ENCODE data around the gene FCN1.

Gene FCN1

DNA sequence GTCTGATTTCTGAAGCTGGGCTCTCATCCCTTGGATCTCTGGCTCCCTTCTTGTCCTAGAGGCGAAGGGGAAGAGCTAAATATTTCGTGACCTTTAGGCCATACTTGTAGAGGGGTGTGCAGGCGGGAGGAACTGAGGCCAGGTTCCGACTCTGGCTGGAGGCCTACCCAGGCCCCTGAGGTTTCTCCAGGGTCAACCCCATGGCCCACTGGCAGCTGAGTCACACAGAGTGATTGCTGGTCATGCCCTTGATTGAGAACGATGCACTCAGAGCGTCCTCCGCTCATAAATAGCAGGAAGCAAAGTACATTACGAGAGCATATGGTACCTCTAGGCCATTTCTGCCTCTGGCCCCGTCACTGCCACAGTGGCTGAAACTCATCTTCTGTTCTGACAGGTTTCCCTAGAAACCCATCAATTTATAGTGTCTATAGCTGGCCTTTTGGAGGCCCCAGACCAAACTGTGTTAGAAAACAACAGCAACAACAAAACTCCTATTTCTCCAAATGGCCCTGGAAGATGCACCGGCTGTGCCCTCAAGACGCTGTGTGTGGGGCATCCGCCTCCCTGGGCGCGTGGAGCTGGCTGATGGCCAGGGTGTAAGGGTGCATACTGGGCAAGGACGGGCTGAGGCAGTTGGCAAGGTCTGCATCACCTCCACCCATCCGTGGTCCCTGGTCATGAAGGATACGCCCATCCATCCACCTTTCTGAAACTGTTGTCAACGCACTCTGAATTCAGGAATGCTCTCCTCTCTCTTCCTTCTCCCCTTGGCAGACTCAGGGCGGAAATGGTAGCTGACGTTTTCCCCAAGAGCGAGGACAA, 32.9 kb upstream of the FCN1 start:
- no peak for DNase-seq

DNA sequence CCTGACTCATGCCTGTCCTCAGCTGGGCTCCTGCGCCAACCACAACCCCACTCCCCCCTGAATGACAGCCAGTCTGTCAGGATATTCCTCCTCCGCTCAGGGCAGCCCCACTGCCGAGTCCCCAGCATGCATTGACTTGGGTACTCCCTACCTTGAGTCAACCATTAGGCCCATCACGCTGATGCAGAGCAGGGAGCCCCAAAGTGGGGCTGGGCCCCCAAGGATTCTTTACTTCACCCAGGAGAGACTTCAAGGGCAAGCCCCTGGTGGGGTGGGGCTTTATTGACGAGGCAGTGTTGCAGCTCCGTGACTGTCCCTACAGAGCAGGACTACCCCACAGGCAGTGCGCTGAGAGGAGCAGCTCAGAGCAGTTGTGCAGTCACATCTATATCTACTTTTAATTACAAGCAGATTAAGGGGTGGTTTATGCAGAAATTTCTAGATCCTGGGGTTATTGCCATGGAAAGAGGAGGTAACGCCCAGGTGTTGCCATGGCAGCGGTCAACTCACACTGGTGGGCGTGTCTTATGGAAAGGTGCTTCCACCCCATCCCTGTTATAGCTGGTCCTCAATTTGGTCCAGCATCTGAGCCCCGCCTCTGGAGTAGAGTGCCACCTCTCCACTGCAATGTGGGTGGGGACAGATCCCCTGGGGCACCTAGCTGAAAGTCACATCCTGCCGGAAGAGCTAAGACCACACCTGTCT, 32.1 kb upstream of the FCN1 start:
- DNase-seq: no peak

DNA sequence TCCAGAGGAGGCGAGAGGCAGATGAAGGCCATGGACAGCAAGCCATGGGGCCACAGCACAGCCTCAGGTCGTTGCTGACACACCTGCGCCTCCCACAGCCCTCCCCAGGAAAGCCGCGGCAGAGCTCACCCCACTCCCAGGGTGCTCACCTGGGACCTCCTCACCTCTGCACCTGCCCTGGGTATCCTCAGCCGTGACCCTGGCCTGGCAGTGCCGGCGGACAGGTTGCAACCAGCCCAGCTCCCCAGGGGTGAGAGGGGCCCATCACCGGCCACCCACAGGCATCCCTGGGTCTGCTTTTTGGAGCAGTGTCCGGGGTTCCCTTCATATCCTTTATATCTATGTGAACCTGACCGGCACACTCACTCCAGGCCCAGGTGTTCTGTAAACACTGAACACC, 30.4 kb upstream of the FCN1 start:
- no peak for DNase-seq

DNA sequence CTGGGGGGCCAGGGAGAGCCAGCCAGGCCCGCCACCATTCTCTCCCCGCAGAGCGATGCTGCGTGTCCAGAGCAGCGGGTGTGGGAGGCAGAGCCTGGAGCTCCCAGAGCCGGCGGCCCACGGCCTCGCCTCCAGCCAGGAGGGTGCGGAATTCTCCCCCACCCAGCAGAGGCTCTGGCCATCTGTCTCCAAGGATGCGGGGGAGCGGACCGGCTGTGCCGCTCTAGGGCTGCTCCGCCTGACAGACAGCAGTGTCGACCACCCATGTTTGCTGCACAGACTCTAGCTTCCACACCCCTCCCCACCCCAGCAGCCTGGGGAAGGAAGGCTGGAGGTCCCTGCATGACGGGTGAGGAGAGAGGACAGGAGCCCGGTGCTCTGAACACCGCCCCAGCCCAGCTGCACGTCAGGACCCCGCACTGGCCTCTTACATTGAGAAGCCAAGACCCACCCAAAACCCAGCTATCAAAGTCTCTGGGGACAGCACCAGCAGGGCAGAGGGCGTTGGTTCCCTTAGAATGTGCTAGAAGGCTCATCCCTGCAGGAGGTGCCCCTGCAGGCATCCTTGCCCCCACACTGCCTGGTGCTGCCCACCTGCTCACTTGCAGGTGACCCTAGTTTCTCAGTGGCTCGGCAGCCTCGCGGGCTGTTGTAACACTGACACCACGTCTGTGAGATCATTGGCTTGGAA, 29.7 kb upstream of the FCN1 start:
- DNase-seq: no peak

DNA sequence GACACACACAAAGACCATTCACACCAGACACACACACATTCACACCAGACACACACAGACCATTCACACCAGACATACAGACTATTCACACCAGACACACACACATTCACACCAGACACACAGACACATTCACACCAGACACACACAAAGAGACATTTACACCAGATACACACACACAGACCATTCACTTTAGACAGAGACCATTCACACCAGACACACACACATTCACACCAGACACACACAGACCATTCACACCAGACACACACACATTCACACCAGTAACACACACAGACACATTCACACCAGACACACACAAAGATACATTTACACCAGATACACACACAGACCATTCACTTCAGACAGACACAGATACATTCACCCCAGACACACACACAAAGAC, 29.0 kb upstream of the FCN1 start:
- DNase-seq: no peak

DNA sequence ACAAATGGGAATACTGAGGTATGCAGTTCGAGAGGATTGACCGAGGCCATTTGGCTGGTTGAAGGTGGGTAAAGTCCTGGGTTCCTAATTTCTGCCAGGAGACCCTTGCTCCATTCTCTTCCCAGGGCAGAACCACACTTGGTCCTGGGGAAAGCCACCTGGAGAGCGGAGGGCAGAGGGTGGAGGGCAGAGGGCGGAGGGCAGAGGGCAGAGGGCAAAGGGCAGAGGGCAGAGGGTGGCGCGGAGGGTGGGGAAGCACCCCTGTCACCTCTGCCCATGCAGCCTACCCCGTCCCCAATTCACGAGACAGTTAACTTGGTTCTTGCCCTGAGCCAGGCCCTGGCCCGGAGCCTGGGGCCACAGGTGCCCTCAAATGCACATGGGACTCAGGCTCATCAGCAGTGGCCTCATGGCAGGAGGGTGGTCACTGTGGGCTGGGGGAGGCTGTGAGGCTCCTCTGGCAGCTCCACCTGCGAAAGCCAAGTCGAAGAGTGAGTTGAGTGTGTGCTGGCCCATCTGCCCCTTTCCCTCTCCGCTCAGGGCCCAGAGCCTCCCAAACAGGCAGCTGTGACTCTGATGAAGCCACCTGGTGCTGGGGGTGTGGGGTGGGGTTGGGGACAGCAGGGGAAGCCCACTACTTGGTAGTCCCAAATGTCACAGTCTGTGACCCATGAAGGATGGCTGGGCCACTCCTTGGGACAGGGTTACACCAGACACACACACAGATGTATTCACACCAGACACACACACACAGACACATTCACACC, 28.0 kb upstream of the FCN1 start:
- DNase-seq: no peak

DNA sequence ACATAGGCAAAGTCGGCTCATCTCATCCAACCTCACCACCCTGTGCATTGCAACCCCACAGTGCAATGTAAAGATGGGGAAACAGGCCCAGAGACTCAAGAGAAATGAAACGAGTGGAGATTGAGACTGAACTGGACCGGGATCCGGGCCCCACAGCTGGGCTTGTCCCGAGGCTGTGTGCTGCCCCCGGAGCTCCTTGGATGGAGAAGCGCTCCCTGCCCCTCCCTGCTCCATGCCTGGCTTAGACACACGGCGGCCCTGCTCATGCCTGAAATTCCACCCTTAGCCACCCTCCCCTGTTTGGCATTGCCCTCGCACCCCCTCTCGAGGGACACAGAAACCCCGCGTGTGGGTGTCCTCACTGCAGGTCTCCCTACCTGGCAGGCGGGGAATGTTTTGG, 27.2 kb upstream of the FCN1 start:
- no peak for DNase-seq

DNA sequence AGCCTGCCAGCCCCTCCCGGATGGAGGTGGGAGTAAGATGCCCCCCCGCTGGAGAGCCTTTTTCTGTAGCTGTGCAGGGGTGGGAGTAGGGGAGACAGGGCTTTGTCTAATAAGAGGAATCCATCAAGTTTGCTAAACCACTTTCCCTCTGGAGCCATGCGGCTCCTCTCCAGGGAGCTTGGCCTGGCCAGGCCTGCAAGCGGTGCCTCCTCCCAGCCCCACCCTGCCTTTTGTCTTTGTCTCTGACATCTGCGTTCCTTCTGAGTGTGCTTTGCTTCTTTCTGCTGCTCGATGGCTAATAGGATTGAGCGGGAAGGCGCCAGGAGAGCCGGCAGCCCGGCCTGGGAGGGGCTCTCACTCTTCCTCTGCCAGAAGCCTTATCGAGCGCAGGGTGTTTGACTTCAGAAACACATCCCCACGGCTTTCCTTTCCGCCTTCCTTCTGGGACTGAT, 26.7 kb upstream of the FCN1 start:
- no peak for DNase-seq

DNA sequence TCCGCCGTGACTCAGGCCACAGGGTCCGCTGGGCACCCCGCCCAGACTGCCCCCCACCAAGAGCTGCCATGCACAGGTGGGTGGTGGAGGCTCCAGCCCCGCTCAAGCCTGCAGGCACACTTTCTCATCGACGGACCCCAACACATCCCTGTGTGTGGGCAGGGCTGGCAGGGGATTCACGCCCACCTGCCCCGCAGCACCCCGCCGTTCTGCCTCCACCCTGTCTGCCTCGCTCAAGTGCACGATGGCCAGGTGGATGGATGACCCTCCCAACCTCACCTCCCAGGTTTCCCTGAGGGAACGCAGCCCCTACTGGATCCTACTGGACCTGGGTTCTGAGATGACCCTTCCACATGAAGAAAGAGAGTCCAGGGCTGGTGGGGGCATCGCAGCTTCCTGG, 26.1 kb upstream of the FCN1 start:
- DNase-seq: no peak

DNA sequence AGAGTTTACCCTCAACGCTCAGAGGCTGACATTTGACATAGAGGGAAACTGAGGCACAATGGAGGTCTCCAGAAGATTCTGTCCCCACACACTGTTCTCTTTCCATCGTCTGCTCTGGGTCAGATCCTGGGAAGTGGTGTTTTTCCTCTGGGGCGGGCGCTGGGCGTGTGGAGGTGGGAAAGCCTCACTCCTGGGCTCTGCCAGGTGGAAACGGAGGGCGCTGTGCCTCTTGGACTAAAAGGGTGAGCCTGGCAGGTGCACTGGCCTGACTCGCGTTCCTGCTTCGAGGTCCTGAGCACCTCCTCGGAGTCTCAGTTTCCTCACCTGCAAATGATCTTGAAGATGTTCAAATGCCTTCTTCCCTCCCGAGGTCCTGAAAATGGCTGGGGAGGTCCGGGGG, 25.7 kb upstream of the FCN1 start:
- no peak for DNase-seq

DNA sequence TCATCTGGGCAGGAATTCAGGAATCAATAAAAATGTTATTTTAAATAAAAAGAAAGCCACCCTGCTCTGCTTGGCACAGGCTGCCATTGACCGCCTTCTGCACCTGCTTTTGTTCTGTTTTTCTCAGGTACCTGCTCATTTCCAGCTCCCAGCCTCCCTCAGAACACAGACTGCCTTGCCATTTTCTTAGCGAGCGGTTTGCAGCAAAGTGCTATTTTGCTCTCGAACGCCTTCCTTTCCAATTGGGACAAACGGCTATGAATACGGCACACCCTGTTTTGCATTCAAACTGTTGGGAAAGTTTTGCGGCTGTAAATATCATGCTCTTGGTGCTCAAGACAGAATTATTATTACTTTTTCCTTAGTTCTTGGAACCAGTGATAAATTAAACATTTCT, 25.1 kb upstream of the FCN1 start:
- no peak for DNase-seq

DNA sequence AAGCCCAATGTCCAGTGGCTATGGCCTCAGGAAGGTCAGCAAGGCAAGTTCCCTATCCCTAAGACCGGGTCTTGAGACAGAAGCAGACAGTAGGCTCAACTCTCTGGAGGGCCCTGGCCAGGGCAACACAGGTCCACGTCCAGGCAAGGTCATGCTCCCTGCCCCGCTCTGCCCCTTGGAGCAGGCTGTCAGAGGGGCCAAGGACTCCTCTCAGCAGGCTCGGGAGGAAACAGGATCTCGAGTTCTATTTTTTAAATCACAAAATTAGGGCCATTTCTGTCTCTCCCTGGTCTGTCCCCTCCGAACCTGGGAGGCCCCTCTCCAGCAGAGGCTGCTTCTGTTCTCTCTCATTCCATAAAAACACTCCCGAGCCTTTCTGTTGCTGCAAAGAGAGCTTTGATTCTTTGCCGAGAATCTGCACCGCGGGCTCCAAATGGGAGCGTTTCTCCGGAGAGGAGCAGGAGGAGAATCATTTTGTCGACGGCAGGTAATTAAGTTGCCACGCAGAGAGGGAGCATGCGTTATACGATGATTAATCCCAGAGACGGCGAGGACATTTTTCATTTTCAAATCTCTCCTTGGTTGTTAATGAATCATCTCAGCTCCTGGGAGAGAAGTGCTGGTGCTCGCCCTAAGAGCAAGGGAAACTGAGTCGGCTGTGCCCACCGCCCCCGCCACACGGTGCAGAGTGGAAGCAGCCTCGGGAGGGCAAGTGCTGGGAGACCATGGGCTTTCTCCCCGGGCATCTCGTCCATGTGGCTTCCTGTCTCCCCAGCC, 24.5 kb upstream of the FCN1 start:
- no peak for DNase-seq

DNA sequence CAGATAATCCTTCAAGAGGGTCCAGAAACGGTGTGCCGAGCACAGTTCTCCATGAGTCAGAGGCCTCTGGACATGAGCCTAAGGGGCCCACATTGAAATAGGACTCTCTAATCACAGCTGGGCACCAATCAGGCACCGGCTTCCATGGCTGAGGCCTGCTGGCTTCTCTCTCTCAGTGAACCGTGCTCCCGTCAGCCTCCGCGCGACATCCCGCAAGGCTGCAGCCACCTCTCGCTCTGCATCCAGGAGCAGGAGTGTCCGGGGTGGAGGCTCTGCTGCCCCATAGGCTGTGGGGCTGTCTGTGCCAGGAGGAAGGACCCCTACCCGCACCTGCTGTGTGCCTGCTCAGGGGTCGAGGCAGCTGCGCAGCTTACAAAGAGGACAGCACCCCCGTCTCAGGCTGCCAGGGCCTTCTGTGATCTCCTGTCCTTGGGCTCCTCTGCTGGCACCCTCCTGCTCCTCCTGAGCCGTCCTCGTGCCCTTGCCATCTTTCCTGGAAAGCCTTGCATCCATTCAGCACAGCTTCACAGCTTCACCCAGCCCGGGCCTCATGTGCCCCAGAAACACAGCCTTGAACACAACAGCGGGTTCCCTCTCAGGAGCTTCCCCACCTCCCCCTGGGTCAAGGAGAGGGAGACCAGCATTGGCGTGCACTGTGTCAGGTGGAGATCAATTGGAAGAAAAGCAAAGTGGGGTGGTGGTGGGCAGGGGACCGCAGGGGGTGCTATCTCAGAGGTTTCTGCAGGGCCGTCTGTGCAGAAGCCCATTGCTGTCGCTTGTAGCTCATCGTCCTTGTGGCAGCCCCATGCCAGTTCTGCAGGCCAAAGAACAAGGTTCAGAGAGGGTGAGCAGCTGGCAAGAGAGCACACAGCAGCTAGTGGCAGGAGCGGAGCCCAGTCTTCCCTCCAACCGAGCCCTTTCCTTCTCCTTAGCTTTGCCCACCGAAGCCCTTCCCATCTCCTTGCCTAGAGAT, 22.8 kb upstream of the FCN1 start:
- no peak for DNase-seq

DNA sequence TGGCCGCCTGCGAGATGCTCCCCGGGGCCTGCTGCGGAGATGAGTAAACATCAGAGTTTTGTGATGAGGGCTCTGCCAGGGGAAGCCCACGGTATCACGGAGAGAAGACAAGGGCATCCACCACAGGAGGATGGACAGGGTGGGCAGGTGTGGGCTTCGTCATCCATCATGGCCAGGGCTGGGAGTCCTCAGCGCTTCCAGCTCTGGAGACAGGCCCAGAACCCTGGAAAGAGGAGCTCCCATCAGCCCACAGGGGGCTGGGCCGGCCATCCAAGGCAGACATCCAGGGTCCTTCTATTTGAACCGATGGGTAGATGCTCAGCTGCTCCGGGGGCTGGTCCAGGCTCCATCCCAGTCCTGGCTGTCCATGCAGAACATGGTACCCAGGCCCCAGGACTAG, 22.1 kb upstream of the FCN1 start:
- no peak for DNase-seq

DNA sequence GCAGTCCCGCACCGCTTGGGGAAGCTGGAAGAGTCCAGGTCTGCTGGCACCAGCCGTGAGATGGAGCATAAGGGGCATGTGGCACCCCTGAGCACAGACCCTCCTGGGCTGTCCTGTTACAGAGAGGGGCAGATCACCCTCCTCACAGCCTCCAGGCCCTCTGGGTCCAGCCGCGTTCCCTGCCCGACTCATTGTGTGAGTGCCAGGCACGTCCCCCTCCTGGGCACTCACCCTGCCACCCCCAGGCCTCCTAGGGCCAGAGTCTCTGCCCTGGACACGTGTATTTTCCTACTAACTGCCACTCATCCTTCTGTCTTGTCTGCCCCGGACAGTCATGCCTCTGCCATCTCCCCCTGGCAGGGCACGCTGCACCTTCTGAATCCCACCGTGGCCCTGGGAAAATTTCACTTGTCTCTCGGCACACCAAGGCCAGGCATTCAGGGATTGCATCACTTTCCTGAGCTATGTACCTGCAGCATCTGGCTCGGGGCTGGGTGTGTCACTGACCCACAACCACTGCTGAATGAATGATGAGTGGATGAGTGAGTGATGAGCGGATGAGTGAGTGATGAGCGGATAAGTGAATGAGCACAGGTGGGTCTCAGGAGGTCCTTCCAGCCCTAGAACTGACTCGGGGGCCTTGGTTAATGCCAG, 21.5 kb upstream of the FCN1 start:
- no peak for DNase-seq

DNA sequence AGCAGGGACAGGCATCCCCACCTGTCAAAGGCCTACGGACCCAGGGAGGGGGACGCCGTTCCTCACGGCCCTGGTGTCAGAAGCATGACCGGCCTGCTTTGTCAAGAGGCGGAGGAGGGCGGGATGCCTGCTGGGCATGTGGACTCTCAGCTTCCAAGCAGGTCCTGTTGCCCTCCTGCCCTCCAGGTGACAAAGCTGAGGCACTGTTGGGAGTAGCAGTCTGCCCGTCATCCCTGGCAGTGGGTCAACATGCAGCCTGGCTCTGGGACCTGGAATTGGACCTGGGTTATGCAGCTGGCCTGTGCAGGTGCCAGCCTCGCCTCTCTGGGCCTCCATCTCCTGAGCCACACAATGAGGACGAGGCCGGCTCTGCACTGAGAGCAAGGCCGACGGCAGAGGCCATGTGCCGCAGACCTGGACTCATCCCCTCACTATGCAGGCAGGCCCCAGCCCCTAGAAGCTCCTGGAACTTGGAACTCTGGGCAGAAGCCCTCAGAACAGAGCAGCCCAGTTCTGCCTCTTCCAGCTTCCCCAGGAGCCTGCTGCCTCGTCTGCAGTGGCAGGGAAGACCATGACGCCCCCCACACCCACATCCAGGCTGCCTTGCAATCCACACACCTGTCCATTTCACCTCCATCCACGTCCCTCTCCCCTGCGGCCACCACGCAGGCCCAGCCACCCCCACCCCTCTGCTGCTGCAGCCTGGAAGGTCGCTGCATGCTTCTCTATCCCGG, 20.8 kb upstream of the FCN1 start:
- no peak for DNase-seq

DNA sequence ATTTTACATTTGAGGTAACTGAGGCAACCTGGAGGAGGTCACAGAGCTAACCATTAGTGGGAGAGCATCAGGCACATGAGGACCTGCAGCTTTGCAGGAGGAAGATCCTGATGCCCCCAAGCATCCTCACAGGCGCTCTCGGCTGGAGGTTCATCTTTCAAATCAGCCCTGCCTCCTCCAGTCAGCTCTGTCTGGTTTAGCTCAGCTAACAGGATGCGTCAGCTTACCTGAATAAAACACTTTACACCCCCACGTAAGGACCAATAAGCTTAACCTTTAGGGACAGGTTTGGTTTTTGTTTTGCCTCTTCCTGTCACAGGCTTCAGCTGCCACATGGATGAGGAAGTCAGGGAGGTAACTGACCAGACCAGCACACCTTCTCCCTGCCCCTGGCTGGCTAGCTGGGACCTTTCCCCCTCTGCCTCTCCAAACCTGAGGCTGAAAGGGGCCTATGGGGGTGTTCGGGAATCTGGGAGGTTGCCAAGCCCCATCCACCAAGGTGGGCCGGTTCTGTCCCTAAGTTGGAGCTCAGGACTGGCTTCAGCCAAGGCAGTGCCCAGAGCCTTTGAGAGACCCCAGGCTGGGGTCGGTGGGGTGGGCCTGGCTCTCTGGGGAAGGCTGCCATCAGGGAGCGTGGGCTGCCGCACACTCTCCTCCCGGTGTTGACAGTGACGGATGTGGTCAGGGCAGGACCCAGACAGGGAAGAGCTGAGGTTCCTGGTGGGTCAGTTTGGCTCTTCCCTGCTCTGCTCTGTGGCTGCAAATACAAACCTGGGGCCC, 20.0 kb upstream of the FCN1 start:
- DNase-seq: no peak

DNA sequence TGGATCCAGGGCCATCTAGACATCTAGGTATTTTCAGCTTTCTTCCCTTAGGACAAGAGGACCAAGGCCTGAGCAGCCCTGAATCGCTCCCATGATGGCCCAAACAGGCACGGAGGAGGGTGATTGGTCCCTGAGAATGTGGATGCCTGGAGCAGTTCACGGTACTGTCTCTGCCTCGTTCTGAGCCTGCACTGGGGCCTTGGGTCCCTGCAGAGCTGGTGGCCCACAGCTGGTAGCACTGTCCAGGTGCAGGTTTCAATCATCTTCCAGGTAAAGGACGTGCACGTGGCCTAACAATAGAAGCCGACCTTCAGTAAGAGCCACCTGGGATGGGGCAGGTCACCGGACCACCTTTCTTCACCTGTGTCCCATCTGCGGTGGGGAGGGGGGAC, 19.4 kb upstream of the FCN1 start:
- no peak for DNase-seq
